Activated CD4-positive, alpha-beta T cell treated with anti-CD3 and anti-CD28 coated beads, Interleukin-2, amount 50 U/mL, for 24 hours (primary cell): ENCODE measurements around the gene RASGRF1.
"Not testable (repeated sequence)": the region's sequence is repeated elsewhere in the genome, so short reads cannot be mapped to it uniquely, and the experiment has no call there.

Source experiments
- DNase-seq, 2 donors: peaks; one replicate each; pipeline ENCODE4 v3.0.0-alpha.2; 2020; ENCODE audit warnings: low read depth in 1 of 2, low spot score in 1 of 2

The RASGRF1 gene

DNA sequence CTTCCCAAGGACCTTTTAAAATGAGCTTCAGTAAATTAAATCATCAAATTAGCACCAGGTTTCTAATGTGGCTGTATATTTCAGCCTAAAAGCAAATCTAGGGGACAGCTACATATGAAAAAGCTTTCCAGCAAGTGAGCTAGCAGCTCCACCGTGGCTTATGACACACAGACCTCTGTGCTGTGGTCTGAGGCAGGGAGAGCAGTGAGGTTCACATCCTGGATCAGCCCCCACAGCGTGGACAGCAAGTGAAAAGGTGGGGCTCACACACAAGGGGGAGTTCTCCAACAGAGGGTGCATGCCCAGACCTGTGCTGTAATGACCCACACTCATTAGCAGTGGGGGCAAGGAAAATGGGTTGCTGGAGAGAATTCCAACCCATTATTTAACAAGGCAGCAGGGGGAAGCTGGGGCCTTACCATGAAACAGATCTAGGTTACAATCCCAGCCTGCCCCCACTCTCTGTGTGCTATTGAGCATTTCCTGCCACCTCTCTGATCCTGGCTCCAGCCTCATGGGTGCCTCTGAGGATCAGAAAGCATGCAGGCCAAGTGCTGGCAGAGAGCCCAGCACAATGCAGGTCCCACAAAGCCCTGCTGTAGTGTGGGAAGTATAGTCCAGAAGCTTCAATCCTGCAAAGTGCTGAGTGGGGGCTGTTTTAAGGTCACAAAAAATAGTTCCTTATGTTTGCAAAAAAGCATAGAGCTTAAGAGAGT lies 48.2 kb downstream of the RASGRF1 start:
- no peak for DNase-seq

DNA sequence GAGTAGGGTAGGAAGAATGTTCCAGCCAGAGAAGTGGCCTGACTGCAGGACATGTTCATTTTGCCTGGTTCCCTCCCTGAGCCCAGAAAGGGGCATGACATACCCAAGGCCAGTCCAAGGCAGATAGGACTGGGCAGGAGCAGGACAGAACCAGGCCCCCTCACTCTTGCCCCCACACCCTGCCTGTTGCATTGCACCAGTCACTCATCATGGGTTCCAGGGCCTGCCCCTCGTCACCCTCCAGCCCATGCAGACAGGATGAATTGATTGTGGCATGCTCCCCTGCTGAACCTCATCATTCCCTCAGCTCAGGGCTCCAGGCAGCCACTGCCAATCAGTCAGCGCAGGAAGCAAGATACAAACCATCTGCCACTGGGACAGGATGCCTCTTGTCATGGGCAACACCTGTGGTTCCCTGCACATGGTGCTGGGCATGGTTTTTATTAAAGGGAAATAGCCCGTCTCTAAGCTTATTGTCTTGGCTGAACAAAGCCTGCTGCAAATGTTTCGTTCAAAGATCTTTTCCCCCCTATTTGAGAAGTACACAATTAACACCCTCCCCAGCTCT lies 48.9 kb downstream of the RASGRF1 start:
- no peak for DNase-seq

- DNase-seq, result no peak
These were observed 52.7 kb downstream of the RASGRF1 start for GRCh38 chr15:79037848-79038247.

DNA sequence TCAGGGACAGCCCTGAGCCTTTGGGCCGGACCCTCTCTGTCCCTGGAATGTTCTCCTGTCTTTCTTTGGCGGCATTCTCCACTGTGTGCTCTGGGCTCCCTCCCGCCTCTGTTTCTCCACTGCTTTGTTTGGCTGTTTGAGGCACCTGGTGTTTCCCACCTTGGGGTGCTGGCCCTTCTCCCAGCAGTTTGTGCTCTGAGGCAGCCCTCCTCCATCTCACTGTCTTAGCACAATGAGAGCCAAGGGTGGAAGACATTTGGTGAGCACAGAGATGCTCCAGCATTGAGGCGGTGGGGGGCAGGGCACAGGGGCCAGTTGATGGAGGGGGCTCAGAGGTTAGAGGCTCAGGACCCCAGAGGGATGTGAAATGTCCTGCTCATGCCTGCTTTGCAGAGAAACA lies 54.3 kb downstream of the RASGRF1 start:
- no peak for DNase-seq

DNA sequence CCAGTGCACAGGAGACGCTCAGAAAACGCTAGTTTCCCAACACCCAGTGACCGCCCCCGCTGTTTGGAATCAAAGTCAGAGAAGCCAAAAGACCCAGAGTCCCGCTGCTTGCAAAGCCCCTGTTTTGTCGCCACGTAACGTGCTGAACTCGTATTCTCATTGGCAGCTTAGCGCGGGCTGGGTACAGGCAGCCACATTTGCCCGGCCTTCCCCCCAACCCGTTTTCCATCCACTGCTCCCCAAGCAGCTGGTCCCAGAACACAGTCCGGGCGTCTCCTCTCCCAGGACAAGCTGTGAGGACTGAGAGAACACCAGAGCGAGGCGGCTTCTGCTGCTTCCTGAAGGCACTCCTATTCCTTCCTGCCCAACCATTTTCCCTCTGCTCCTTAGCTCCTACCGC lies 54.8 kb downstream of the RASGRF1 start:
- no peak for DNase-seq

- DNase-seq, result no peak
These were observed 55.4 kb downstream of the RASGRF1 start for GRCh38 chr15:79035111-79035601.

DNA sequence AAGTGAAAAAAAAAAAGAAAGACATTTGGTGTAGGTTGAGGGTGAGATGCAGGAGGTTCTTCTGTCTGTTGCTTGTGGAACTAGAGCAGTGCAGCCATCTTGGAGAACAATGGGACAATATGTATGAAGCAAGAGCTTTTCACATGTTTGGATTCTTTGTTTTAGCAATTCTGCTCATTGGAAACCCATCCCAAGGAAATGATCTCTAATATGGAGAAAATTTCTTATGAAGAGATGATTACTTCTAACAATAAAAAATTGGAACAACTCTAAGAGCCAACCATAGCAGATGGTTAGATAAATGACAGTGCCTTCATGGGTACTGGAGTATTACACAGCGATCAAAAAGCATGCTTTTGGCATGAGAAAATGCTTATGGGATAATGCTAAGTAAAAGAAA lies 56.3 kb downstream of the RASGRF1 start:
- no peak for DNase-seq

- DNase-seq, result no peak
These were observed 57.9 kb downstream of the RASGRF1 start for GRCh38 chr15:79032656-79033055.

DNA sequence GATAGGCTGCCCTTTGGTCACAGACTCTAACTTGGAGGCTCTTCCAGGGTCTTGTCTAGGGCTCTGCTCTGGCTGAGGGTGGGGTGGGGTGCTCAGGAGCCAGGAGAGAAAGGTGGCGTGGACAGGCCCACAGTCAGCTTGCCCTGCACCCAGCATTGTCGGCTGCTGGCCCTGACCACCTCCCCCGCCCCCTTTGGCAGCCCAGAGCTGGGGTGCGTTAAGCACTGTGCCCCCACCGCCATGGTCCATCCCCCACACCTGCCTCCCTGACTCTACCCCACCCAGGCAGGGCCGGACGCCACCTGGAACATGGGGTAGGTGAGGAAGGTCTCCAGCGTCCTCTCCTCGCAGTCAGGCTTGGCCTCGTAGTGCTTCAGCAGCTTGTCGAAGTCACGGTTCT lies 58.8 kb downstream of the RASGRF1 start:
- no peak for DNase-seq

- DNase-seq, result no peak
These were observed 59.4 kb downstream of the RASGRF1 start for GRCh38 chr15:79031201-79031600.

DNA sequence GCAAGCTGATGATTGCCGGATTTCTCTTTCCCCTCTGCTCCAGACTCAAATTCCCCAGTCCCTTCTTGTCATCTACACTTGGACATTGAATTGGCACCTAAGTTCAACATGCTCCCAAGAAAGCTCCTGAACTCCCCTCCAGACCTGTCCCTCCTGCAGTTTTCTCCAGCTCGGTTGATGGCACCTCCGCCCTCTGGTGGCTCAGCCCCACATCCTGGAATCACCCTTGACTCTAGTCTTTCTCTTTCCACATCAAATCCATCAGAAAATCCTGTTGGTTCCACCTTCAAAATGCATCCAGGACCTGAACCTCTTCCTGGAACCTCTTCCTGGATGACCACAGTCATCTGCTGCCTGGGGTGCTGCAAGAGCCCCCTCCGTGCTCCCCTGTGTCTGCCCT lies 60.1 kb downstream of the RASGRF1 start:
- no peak for DNase-seq

GRCh38 chr15:79028411-79028964 lies 62.1 kb downstream of the RASGRF1 start:
- peak in 1 of 2 donors; percentile 8 for DNase-seq

- DNase-seq, result no peak
These were observed 62.8 kb downstream of the RASGRF1 start for GRCh38 chr15:79027532-79028410.

DNA sequence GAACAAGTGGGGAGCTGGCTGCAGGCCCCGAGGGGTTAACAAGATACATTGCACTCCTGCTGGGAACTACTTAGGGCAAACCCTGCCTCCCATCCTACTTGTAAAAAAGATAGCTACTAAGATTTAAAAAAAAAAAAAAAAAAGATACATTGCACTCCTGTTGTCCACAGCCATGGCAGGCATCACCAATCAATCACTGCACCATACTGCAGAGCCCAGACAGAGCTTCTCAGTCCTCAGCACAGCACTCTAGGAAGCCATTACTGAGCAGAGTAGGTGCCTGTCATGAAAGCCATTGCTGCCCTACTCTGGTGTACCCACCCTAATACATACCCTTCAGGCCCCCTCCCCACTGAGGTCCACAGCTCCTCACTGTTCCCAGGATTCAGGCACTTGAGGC lies 64.8 kb downstream of the RASGRF1 start:
- DNase-seq, result no peak

GRCh38 chr15:79025201-79025600 lies 65.4 kb downstream of the RASGRF1 start:
- DNase-seq, result no peak

GRCh38 chr15:79024493-79024892 lies 66.1 kb downstream of the RASGRF1 start:
- DNase-seq, result not testable (repeated sequence)

DNA sequence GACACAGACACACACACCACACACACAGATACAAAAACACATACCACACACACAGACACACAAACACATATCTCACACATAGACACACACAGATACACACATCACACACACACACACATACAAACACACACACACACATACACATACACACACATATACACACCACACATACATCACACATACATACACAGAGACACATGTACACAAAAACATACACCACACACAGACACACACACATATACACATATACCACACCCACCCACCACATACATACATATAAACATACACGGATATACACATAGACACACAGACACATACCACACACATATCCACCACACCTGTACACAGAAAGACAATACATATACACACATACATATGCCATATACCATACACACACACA lies 66.7 kb downstream of the RASGRF1 start:
- no peak for DNase-seq

DNA sequence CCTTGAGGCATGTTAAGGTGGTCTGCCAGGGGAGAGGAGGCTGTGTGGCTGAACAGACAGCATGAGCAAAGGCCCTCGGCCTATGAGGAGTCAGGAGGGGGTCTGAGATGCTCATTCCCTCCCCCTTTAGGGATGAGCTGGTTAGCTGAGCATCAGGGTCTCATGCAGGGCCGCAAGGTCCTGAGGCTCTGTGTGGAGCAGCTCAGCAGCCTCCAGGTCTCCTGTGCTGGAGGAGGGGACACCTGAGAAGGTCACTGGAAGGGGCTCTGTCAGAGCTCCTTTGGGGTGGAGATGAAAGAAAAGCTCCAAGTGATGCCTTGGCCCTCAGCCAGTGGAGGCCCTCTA lies 67.1 kb downstream of the RASGRF1 start:
- DNase-seq, result no peak

DNA sequence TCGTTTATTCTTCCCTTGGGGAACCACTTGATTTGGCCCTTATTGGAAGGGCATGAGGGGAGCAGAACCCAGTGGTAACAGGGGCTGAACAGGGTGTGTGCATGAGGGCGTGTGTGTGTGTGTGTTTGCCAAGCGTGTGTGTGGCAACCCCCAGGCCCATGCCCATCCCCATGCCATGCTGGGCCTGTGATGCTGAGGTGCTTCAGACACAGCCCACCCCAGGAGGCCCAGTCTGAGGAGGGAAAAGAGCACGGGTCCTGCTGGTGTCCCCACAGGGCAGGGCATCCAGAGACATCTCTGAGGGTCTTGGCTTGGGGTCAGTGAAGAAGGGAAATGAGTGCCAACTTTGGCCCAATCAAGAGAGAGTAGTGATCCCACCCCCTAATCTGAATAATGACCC lies 71.6 kb downstream of the RASGRF1 start:
- DNase-seq, result no peak

DNA sequence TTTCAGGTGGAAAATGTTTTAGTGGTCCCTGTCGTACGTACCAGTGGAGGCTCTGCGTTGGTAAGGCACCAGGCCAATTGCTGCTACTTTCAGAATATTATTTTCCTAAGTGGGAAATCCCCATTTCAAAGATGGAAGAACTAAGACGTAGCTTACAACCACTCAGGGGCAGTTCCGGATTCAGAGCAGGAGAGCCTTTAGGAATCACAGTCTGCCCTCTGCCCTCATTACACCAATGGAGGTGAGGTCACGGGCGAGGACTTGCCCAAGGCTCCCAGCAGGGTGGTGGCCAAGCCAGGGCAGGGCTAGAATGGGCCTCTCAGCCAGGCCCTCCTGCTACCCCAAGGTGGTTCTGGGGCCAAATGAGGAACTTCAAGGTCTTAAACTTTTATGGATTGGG lies 72.6 kb downstream of the RASGRF1 start:
- no peak for DNase-seq

DNA sequence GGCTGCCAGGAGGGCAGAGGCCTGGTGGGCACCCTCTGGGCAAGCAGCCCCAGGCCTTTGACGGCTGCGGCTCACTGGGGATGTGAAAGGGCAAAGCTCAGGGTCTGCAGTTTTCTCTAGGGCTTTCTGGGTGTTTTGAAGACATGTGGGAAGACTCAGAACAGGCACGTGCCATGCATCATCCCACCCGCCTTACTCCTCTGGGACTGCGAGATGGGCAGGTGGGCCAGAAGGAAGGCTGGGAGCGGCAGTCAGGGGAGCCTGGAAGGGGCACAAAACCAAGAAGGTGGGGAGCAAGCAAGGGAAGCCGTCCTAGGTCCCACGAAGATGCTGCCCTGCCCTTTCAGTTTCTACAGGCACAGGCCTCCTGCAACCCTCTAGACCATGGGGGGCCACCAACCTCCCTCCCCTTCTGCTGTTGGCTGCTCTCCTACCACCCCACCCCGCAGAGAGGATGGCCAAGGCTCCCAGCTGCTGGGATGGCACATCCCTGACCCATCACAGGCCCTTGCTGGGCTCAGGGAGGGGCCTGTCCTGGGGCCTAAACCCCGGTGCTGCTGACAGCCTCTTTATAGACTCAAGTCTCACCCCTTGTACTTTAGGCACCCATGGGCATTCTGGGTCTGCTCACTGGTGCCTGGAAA lies 73.9 kb downstream of the RASGRF1 start:
- DNase-seq, result no peak
